H1 (cell line): ENCODE data around the gene HMSD. TPM values are rescaled to one million over a fixed set of nuclear protein-coding genes. Genes with fewer than 3 reads are reported as not detected.

Source experiments
- CTBP2 ChIP-seq: IDR thresholded peaks from 2 replicates; pipeline ENCODE4 v1.7.0; 2011; ENCODE audit warnings: borderline replicate concordance, mild to moderate bottlenecking, moderate library complexity, mixed read lengths, low read length; ENCODE audit not compliant: insufficient read depth, insufficient read length
- EP300 ChIP-seq, 2 experiments: IDR thresholded peaks; 1 replicate in 1 of 2; 2 replicates in 1 of 2; pipeline ENCODE4 v1.6.1; 2011 to 2012; ENCODE audit warnings: low read depth in 2 of 2, low read length in 2 of 2, mild to moderate bottlenecking in 2 of 2, borderline replicate concordance in 1 of 2, inconsistent platforms in 1 of 2, moderate library complexity in 1 of 2
- GTF2F1 ChIP-seq: IDR thresholded peaks from 2 replicates; pipeline ENCODE4 v1.6.1; 2012; ENCODE audit warnings: low read depth, low read length, improper control_type of control experiment, borderline replicate concordance
- POLR2AphosphoS5 ChIP-seq: IDR thresholded peaks from 2 replicates; pipeline ENCODE4 v1.6.1; 2011; ENCODE audit warnings: low read depth, low read length
- RFX5 ChIP-seq: IDR thresholded peaks from 2 replicates; pipeline ENCODE4 v1.6.1; 2011; ENCODE audit warnings: low read depth, low read length, improper control_type of control experiment, borderline replicate concordance
- SAP30 ChIP-seq: fragments of 300-600 bp; sonication (generic); IDR thresholded peaks from 2 replicates; pipeline ENCODE4 v1.7.1; 2012; ENCODE audit warnings: low read length, moderate library complexity, mild to moderate bottlenecking, inconsistent platforms; ENCODE audit not compliant: insufficient read depth, insufficient replicate concordance
- SP4 ChIP-seq: IDR thresholded peaks from 2 replicates; pipeline ENCODE4 v1.6.1; 2012; ENCODE audit warnings: low read length, inconsistent platforms
- polyA plus RNA-seq, 7 experiments: library from polyadenylated mRNA; depleted of rRNA in 3 of 7; stranded (reverse) in 5 of 7; unstranded in 2 of 7; fragments of >200 nt in 5 of 7; fragments of 200-250 nt in 2 of 7; gene quantifications; 1 replicate in 5 of 7; 2 replicates in 1 of 7; 4 replicates in 1 of 7; pipeline versions ENCODE4 v1.2.1 to v1.2.3, GENCODE V29; 2011 to 2013; ENCODE audit warnings: missing spikeins in 2 of 7, mixed read lengths in 2 of 7
- total RNA-seq: library from RNA; stranded (reverse); fragmentation: NEBNext Ultra II Directional; extraction: Animal tissue kit (Norgen Biotek cat#: 25700); gene quantifications from 2 replicates; pipeline ENCODE4 v1.2.1, GENCODE V29; 2021
- TF ChIP-seq, protein P1 (sequence below): fragments of 300-600 bp; sonication (generic); IDR thresholded peaks from 2 replicates; pipeline ENCODE4 v1.7.1; 2012; ENCODE audit warnings: low read length, moderate library complexity, mild to moderate bottlenecking, inconsistent platforms; ENCODE audit not compliant: insufficient replicate concordance
- TF ChIP-seq, protein P2 (sequence below): IDR thresholded peaks from 2 replicates; pipeline ENCODE4 v1.6.1; 2012; ENCODE audit warnings: inconsistent platforms

Gene HMSD
- total and polyA plus RNA-seq, 2 of the 8 experiments (the other 6 are each of a cell fraction or from before 2014, with no cell fraction given), result 1.3 to 3.0 TPM

DNA sequence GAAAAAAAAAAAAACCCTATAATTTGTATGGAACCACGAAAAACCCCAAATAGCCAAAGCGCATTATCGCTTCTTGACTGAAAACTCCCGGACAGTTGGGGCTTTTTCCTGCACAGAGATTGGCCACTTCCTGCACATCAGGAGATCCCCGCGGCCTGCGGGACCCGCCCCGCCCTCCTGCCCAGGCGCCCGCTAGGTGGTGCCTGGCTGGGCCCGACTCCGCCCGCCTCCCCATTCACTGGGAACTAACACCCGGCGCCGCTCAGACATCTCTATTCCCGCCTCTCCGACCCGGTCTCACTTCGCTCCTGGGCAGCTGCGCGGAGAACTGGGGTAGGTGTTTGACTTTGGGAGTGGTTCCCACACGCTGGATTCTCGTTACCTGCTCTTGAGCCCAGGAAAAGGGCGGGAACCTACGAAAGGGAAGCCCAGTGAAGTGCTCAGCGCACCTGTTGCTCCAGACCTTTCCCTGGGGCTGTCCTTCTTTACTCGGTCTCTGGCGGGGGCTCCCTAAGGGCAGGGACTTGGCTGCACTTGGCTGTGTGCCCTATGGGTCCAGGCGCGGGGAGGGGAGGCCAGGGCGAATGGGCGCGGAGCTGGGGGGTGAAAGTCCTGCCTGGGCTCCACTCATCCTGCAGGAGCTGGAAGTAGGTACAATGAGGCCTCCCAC lies at the start of gene HMSD (continued):
- TF ChIP-seq, protein P1, sequence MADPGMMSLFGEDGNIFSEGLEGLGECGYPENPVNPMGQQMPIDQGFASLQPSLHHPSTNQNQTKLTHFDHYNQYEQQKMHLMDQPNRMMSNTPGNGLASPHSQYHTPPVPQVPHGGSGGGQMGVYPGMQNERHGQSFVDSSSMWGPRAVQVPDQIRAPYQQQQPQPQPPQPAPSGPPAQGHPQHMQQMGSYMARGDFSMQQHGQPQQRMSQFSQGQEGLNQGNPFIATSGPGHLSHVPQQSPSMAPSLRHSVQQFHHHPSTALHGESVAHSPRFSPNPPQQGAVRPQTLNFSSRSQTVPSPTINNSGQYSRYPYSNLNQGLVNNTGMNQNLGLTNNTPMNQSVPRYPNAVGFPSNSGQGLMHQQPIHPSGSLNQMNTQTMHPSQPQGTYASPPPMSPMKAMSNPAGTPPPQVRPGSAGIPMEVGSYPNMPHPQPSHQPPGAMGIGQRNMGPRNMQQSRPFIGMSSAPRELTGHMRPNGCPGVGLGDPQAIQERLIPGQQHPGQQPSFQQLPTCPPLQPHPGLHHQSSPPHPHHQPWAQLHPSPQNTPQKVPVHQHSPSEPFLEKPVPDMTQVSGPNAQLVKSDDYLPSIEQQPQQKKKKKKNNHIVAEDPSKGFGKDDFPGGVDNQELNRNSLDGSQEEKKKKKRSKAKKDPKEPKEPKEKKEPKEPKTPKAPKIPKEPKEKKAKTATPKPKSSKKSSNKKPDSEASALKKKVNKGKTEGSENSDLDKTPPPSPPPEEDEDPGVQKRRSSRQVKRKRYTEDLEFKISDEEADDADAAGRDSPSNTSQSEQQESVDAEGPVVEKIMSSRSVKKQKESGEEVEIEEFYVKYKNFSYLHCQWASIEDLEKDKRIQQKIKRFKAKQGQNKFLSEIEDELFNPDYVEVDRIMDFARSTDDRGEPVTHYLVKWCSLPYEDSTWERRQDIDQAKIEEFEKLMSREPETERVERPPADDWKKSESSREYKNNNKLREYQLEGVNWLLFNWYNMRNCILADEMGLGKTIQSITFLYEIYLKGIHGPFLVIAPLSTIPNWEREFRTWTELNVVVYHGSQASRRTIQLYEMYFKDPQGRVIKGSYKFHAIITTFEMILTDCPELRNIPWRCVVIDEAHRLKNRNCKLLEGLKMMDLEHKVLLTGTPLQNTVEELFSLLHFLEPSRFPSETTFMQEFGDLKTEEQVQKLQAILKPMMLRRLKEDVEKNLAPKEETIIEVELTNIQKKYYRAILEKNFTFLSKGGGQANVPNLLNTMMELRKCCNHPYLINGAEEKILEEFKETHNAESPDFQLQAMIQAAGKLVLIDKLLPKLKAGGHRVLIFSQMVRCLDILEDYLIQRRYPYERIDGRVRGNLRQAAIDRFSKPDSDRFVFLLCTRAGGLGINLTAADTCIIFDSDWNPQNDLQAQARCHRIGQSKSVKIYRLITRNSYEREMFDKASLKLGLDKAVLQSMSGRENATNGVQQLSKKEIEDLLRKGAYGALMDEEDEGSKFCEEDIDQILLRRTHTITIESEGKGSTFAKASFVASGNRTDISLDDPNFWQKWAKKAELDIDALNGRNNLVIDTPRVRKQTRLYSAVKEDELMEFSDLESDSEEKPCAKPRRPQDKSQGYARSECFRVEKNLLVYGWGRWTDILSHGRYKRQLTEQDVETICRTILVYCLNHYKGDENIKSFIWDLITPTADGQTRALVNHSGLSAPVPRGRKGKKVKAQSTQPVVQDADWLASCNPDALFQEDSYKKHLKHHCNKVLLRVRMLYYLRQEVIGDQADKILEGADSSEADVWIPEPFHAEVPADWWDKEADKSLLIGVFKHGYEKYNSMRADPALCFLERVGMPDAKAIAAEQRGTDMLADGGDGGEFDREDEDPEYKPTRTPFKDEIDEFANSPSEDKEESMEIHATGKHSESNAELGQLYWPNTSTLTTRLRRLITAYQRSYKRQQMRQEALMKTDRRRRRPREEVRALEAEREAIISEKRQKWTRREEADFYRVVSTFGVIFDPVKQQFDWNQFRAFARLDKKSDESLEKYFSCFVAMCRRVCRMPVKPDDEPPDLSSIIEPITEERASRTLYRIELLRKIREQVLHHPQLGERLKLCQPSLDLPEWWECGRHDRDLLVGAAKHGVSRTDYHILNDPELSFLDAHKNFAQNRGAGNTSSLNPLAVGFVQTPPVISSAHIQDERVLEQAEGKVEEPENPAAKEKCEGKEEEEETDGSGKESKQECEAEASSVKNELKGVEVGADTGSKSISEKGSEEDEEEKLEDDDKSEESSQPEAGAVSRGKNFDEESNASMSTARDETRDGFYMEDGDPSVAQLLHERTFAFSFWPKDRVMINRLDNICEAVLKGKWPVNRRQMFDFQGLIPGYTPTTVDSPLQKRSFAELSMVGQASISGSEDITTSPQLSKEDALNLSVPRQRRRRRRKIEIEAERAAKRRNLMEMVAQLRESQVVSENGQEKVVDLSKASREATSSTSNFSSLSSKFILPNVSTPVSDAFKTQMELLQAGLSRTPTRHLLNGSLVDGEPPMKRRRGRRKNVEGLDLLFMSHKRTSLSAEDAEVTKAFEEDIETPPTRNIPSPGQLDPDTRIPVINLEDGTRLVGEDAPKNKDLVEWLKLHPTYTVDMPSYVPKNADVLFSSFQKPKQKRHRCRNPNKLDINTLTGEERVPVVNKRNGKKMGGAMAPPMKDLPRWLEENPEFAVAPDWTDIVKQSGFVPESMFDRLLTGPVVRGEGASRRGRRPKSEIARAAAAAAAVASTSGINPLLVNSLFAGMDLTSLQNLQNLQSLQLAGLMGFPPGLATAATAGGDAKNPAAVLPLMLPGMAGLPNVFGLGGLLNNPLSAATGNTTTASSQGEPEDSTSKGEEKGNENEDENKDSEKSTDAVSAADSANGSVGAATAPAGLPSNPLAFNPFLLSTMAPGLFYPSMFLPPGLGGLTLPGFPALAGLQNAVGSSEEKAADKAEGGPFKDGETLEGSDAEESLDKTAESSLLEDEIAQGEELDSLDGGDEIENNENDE, result no peak
- TF ChIP-seq CTBP2 (no peak), SP4 (no peak), GTF2F1 (no peak), EP300 (IDR thresholded peaks at IDR 0.05; ENCODE audit: borderline replicate concordance in 1 of 2, low read depth in 2 of 2, low read length in 2 of 2) (no peak), RFX5 (no peak), SAP30 (no peak), POLR2AphosphoS5 (no peak)
- TF ChIP-seq, protein P2, sequence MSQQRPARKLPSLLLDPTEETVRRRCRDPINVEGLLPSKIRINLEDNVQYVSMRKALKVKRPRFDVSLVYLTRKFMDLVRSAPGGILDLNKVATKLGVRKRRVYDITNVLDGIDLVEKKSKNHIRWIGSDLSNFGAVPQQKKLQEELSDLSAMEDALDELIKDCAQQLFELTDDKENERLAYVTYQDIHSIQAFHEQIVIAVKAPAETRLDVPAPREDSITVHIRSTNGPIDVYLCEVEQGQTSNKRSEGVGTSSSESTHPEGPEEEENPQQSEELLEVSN, result peak; percentile 96
